PC-9 (cell line): ENCODE measurements around the gene E2F8. TPM values are rescaled to one million over a fixed set of nuclear protein-coding genes. Genes with fewer than 3 reads are reported as not detected.

Source experiments
- BruUV-seq: library from RNA; stranded (reverse); fragments of 400-500 nt; replicated peaks from 2 replicates; lab custom pipeline; 2021; lab: Mats Ljungman, UMichigan
- CTCF ChIA-PET: fragments of 300-600 bp; sonication (Branson Sonifier 250); formaldehyde crosslinking; loops from one replicate; lab custom pipeline; 2022; ENCODE audit warnings: antibody characterized with exemption; lab: Charles Lee
- POLR2A ChIA-PET: fragments of 300-600 bp; sonication (Branson Sonifier 250); formaldehyde crosslinking; loops from one replicate; lab custom pipeline; 2022; ENCODE audit warnings: antibody characterized with exemption; ENCODE audit not compliant: unreplicated experiment; lab: Charles Lee
- DNase-seq, 2 experiments: peaks; one replicate each; pipeline versions ENCODE4 v3.0.0 to v3.0.0-alpha.2; 2015 to 2022; ENCODE audit warnings: mixed read lengths in 1 of 2
- H2AFZ ChIP-seq: fragments of 200-600 bp; sonication (generic); 2 replicates; pipeline ENCODE4 v1.8.1; 2017; ENCODE audit warnings: antibody characterized with exemption
- H3F3A ChIP-seq: fragments of 200-600 bp; sonication (generic); 2 replicates; pipeline ENCODE4 v1.8.1; 2017; ENCODE audit warnings: antibody characterized with exemption, mild to moderate bottlenecking, low read depth; ENCODE audit not compliant: insufficient read depth
- H3K27ac ChIP-seq: fragments of 200-600 bp; sonication (generic); 2 replicates; pipeline ENCODE4 v1.6.1; 2016; ENCODE audit warnings: mixed run types
- H3K27me3 ChIP-seq: fragments of 200-600 bp; sonication (generic); 2 replicates; pipeline ENCODE4 v1.6.1; 2016; ENCODE audit warnings: low read depth, mixed run types; ENCODE audit not compliant: insufficient read depth
- H3K36me3 ChIP-seq: fragments of 200-600 bp; sonication (generic); 2 replicates; pipeline ENCODE4 v1.6.1; 2016; ENCODE audit warnings: low read depth, mixed run types
- H3K4me1 ChIP-seq: fragments of 200-600 bp; sonication (generic); replicated peaks from 2 replicates; pipeline ENCODE4 v1.6.1; 2016; ENCODE audit warnings: mixed run types; ENCODE audit not compliant: insufficient read depth
- H3K4me2 ChIP-seq: fragments of 200-600 bp; sonication (generic); 2 replicates; pipeline ENCODE4 v1.6.1; 2017; ENCODE audit warnings: mixed run types
- H3K4me3 ChIP-seq: fragments of 200-600 bp; sonication (generic); 2 replicates; pipeline ENCODE4 v1.6.1; 2016; ENCODE audit warnings: mixed run types
- H3K79me2 ChIP-seq: fragments of 200-600 bp; sonication (generic); 2 replicates; pipeline ENCODE4 v1.6.1; 2017; ENCODE audit warnings: low read depth, mixed run types
- H3K9me2 ChIP-seq: fragments of 200-600 bp; sonication (generic); 2 replicates; pipeline ENCODE4 v1.8.1; 2017; ENCODE audit warnings: mild to moderate bottlenecking; ENCODE audit not compliant: insufficient read depth
- H3K9me3 ChIP-seq: fragments of 200-600 bp; sonication (generic); 2 replicates; pipeline ENCODE4 v1.8.1; 2016; ENCODE audit warnings: low read depth; ENCODE audit not compliant: insufficient read depth
- H4K20me1 ChIP-seq: fragments of 200-600 bp; sonication (generic); 2 replicates; pipeline ENCODE4 v1.8.1; 2017; ENCODE audit not compliant: insufficient read depth
- CTCF ChIP-seq: fragments of 200-600 bp; sonication (generic); conservative IDR thresholded peaks from 2 replicates; pipeline ENCODE4 v1.6.1; 2017; ENCODE audit warnings: mixed run types, antibody characterized with exemption, mild to moderate bottlenecking, moderate library complexity
- EZH2 ChIP-seq: fragments of 200-600 bp; sonication (generic); IDR thresholded peaks from 2 replicates; pipeline ENCODE4 v1.8.0; 2017; ENCODE audit warnings: antibody characterized with exemption, low read depth
- intact Hi-C: fragments of 100-400 bp; cut with micrococcal nuclease; formaldehyde crosslinking; loops from one replicate; pipeline ENCODE4 v1.10.0; 2022; ENCODE audit not compliant: unreplicated experiment
- total RNA-seq: library from RNA; stranded (reverse); gene quantifications from 2 replicates; pipeline ENCODE4 v1.2.3, GENCODE V29; 2021

Gene E2F8
- total RNA-seq, 1 experiment from 2014 or later: 26.7 TPM

GRCh38 chr11:19267567-19267966 is 26.8 kb upstream of the E2F8 start:
- intact Hi-C loops: no loop called here
- ChIA-PET POLR2A (no interaction called here), CTCF (interaction anchor here (0.6 to 0.7 kb wide), 2 partner anchors 42 to 227 kb away, joined by 4 to 6 read pairs; no protein-coding TSS in a partner anchor)
- H3K4me1 ChIP-seq: peaks cover 20% of the 10 kb centered on the region
- no peaks in the 10 kb centered on the region for H3K9me3 ChIP-seq
- no peak overlapping the region for H3K27ac ChIP-seq
- H3K36me3 ChIP-seq: no peaks in the 10 kb centered on the region
- no peak overlapping the region for H2AFZ ChIP-seq
- DNase-seq: no peak
- H3K4me2 ChIP-seq: no peak overlapping the region
- H3K4me3 ChIP-seq: no peak overlapping the region
- no TSS peak for BruUV-seq
- no peaks in the 10 kb centered on the region for H4K20me1 ChIP-seq
- no peaks in the 10 kb centered on the region for H3K9me2 ChIP-seq
- no peaks in the 10 kb centered on the region for H3K79me2 ChIP-seq
- TF ChIP-seq EZH2: no peak
- no peak for TF ChIP-seq CTCF
- no peaks in the 10 kb centered on the region for H3K27me3 ChIP-seq
- no peaks in the 10 kb centered on the region for H3F3A ChIP-seq

GRCh38 chr11:19263333-19263732 is 22.6 kb upstream of the E2F8 start:
- ChIA-PET CTCF (no interaction called here), POLR2A (no interaction called here)
- TF ChIP-seq EZH2 (no peak), CTCF (no peak)
- no TSS peak for BruUV-seq
- Histone ChIP-seq H3K9me2 (no peaks in the 10 kb centered on the region), H3K4me2 (no peak overlapping the region), H3K4me1 (peaks cover 9% of the 10 kb centered on the region), H3K79me2 (no peaks in the 10 kb centered on the region), H3K27me3 (no peaks in the 10 kb centered on the region), H3K4me3 (no peak overlapping the region), H3K36me3 (no peaks in the 10 kb centered on the region), H3K9me3 (no peaks in the 10 kb centered on the region), H3F3A (no peaks in the 10 kb centered on the region), H3K27ac (no peak overlapping the region), H4K20me1 (no peaks in the 10 kb centered on the region), H2AFZ (no peak overlapping the region)
- no peak for DNase-seq
- intact Hi-C loops: loop anchor here (5.0 kb wide), 1 partner anchor 179 kb away; no protein-coding TSS in a partner anchor

GRCh38 chr11:19259487-19260345 is 19.0 kb upstream of the E2F8 start:
- no peak overlapping the region for H2AFZ ChIP-seq
- no TSS peak for BruUV-seq
- H3F3A ChIP-seq: no peaks in the 10 kb centered on the region
- H4K20me1 ChIP-seq: no peaks in the 10 kb centered on the region
- no peaks in the 10 kb centered on the region for H3K36me3 ChIP-seq
- H3K27ac ChIP-seq: no peak overlapping the region
- intact Hi-C loops: loop anchor here (1.0 to 5.0 kb wide), 4 partner anchors 52 to 294 kb away; no protein-coding TSS in a partner anchor
- H3K4me1 ChIP-seq: no peaks in the 10 kb centered on the region
- peak; percentile 49 to 73 for DNase-seq
- no peaks in the 10 kb centered on the region for H3K9me2 ChIP-seq
- H3K4me3 ChIP-seq: no peak overlapping the region
- CTCF ChIA-PET: interaction anchor here (0.6 to 1.5 kb wide), 7 partner anchors 15 to 1281 kb away, joined by 3 to 15 read pairs (median 4); no protein-coding TSS in a partner anchor
- peak; percentile 99 for TF ChIP-seq CTCF
- no peak for TF ChIP-seq EZH2
- no peaks in the 10 kb centered on the region for H3K9me3 ChIP-seq
- POLR2A ChIA-PET: no interaction called here
- H3K27me3 ChIP-seq: no peaks in the 10 kb centered on the region
- no peaks in the 10 kb centered on the region for H3K79me2 ChIP-seq
- no peak overlapping the region for H3K4me2 ChIP-seq
